GM13977 (cell line): Measurements from ENCODE around the gene RWDD1.

Experiments used
- DNase-seq: peaks from one replicate; pipeline ENCODE4 v3.0.0; 2012; ENCODE audit warnings: low spot score
- in situ Hi-C: fragments of 300-500 bp; cut with MboI; formaldehyde crosslinking; loops from one replicate; pipeline ENCODE4 v1.12.0; 2022; ENCODE audit warnings: low sequenced_read_pairs, low pct_unique_long_range_greater_than_20kb, mixed read lengths, inconsistent platforms; ENCODE audit not compliant: unreplicated experiment
- TF ChIP-seq, protein P1 (sequence below): IDR thresholded peaks from 2 replicates; pipeline ENCODE4 v1.5.1; 2012; ENCODE audit warnings: mild to moderate bottlenecking, control low read depth; ENCODE audit not compliant: insufficient read depth; ENCODE audit errors: extremely low read depth, missing control alignments

RWDD1 gene

DNA sequence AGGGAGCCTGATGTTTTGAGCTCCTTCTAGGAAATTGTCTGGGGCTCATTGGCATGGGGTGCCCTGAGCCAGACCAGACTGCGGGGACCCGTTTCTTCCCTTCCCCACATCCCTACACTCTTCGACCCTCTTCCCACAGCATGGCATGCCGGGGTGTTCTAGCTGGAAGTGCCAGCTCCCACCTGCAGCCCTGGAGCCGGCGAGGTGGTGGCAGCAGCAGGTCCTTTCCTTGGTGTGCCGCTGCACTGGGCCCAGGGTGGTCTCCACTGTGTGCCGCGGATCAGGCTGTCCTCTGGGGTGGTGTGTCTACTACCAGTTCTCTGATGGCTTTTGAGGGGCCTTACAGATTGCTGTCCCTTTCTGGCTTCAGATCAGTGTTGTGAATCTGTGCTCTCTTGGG, 7.5 kb upstream of the RWDD1 start:
- DNase-seq, result no peak
- in situ Hi-C loops, result loop anchor here (10.0 kb wide), 1 partner anchor 299 kb away; no protein-coding TSS in a partner anchor
- TF ChIP-seq, protein P1, sequence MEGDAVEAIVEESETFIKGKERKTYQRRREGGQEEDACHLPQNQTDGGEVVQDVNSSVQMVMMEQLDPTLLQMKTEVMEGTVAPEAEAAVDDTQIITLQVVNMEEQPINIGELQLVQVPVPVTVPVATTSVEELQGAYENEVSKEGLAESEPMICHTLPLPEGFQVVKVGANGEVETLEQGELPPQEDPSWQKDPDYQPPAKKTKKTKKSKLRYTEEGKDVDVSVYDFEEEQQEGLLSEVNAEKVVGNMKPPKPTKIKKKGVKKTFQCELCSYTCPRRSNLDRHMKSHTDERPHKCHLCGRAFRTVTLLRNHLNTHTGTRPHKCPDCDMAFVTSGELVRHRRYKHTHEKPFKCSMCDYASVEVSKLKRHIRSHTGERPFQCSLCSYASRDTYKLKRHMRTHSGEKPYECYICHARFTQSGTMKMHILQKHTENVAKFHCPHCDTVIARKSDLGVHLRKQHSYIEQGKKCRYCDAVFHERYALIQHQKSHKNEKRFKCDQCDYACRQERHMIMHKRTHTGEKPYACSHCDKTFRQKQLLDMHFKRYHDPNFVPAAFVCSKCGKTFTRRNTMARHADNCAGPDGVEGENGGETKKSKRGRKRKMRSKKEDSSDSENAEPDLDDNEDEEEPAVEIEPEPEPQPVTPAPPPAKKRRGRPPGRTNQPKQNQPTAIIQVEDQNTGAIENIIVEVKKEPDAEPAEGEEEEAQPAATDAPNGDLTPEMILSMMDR, result no peak

DNA sequence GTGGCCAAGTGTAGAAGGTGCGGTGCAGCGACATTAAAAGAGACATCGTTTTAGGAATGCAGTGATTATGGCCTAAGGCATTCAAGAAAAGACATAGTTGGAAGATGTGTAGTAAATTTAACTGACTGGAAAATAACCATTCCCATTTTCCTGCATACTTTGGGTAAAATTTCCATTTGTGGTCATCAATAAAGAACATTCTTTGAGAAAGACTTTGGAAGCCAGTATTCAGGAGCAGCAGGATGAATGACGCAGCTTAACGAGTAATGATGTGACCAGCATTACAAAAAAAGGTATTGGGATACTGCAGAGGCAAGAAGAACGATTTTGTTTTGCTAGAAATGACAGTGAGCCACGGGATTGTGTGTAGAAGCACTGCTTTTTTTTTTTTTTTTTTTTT, 7.0 kb upstream of the RWDD1 start:
- TF ChIP-seq, protein P1, result no peak
- no peak for DNase-seq
- in situ Hi-C loops, result loop anchor here (10.0 kb wide), 1 partner anchor 300 kb away; no protein-coding TSS in a partner anchor

DNA sequence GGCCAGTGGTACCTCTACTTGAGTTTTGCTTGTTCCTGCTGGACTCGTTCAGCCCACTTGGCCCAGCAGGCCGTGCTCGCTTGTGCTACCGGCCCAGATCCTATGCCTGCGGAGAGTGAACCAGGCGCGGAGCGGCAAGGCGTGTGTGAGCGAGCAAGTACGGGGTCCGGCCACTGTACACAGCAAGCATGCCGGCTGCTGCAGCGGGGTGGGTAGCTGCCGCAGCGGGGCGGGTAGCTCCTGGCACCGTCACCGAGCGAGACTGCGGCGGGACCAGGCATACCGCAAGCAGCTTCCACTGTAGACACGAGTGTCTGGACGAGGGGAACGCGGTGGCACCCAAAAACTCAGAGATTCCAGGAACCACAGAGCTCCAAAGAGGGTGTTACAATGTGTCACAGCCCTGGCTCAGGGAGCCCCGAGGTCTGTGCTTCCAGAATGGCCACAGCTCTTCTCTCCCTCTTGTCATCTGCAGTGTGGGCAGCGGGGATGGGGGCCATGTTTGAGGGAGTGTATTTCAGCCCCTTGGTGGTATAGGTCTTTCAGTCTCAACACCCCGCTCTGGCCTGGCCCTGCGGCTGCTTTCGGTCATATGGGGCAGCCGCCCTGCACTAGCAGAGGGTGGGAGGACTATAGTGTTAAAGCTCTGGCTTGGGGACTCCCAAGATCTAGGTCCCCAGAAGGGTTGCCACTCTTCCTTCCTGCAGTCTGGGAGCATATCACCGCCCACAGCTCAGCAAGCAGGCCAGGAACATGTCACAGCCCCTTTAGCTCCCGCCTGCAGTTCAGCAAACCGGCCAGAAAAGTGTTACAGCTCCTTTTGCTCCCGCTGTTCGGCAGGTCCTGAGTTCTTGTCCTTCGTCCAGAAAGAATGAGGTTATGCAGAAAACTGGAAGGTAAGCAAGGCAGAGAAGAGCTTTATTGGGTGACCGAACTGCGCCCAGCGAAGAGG, 6.1 kb upstream of the RWDD1 start:
- TF ChIP-seq, protein P1, result no peak
- no peak for DNase-seq
- in situ Hi-C loops, result loop anchor here (10.0 kb wide), 1 partner anchor 300 kb away; no protein-coding TSS in a partner anchor

DNA sequence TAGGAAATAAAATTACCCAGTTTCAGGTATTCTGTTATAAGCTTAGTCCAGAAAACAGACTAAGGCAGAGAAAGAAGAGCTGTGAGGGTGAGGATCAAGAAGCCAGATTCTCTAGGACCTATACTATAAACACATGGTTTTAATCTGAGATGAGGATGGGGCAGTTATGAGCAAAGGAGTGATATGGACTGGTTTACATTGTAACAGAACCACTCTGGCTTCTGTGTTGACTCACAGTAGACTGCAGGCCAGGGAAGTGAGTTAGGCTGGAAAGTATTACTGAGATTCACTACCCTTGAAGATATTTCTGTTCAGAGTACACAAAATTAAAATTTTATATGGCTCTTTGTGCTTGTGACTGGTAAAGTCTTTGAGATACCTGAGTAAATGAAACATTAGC, 3.2 kb upstream of the RWDD1 start:
- TF ChIP-seq, protein P1, result no peak
- in situ Hi-C loops, result loop anchor here (10.0 kb wide), 1 partner anchor 303 kb away; no protein-coding TSS in a partner anchor
- DNase-seq, result no peak

DNA sequence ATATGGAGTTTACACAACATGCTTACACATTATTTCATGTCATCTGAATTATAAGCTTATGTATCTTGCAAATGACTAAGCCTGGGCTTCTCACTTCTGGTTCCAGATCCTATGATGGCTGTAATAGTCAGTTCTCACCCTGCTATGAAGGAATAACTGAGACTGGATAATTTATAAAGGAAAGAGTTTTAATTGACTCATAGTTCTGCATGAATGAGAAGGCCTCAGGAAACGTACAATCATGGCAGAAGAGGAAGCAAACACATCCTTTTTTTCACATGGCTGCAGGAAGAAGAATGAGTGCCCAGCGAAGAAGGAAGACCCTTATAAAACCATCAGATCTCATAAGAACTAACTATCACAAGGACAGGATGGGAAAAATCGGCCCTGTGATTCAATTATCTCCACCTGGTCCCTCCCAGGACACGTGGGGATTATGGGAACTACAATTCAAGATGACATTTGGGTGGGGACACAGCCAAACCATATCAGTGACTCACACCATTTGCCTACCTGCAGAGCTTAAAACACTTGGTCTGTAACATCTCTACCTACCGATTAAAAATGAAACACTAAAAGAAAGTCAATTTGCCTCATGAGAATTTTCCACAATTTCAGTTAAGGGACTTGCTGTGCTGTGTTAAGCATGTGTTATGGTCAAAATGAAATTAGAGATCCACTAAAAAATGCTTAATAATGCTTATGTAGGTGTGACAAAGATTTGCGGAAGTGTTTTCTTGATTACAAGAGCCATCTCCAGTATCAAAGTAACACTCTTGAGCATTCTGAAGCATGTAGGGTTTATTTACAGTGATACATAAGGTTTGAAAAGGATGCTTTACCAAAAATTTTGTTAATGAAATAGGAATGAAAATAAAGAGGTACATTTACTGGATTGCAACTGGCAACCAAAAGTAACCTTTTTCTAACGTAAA, 2.2 kb upstream of the RWDD1 start:
- TF ChIP-seq, protein P1, result no peak
- DNase-seq, result no peak
- in situ Hi-C loops, result loop anchor here (10.0 kb wide), 1 partner anchor 304 kb away; no protein-coding TSS in a partner anchor

DNA sequence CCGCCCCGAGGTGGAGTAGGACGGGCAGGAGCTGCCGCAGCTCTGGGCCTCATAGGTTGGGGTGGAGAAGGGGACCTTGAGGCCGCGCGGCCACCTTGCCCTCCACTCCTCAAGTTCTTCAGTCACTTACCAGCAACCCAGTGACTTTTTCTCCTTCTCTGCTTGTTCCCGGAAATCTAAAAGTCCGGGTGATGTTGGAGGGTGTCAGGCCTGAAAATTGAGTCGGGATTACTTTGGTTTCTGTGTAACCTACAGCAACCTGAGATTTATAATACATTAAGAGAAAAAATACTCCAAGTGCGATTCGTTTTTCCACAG, 338 bp downstream of the RWDD1 start:
- no peak for DNase-seq
- in situ Hi-C loops, result no loop called here
- TF ChIP-seq, protein P1, result no peak
